ENCODE results near the gene AP3S1.
"Not testable (repeated sequence)": the region's sequence is repeated elsewhere in the genome, so short reads cannot be mapped to it uniquely, and the experiment has no call there.

AP3S1 gene

DNA sequence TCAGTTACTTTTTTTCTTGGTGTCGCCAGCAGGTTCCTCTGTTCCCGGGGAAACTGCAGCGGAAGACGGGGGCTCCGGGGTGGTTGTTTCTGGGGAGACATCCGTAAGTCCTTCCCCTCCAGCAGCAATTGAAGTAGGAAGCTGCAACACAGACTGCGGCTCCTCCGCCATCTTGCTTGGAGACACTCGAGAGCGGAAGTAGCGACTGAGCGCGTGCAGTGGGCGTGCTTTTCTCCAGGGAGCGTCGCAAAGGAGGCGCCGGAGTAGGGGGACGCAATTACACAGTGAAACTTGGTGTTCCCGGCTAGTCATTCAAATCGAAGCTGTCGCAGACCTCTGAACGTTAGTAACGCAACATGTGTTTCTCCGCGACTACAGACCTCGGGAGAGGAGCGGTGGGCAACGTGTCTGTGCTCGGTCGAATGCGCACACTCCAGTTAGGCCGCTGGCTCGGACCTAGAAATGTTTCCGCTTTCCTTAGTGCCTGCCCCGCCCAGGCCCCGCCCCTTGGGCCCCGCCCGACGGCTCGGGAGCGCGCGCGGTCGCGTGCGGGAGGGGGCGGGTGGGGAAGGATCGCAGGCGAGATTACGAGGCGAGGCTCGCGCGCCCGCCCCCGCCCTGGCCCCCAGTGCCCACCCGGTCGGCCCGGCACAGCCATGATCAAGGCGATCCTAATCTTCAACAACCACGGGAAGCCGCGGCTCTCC, at the start of gene AP3S1, which contains the start of gene ATG12:
Gene AP3S1, plus strand, starts transcription at position 554 of the 707 bp plus-strand sequence. Its CDS starts 103 bp downstream, at position 657.
Gene ATG12, minus strand, starts transcription at position 184 of the 707 bp plus-strand sequence. Its CDS starts 13 bp downstream, at position 171.
- peak; percentile 85 for DNase-seq

DNA sequence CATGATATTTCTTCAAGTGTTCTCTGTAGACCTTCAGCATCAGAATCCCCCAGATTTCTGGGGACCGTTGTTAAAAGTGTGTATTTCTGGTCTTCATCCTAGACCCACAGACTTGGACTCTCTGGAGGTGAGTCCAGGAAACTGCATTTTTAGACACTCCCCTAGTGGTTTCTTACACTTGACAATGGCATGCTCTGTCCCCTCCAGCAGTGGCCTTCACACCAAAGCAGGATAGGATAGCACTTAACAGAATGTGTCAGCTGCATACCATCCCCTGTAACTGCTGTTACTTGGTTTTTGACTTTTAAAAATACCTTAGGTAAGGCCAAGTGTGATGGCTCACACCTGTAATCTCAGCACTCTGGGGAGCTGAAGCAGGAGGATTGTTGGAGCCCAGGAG, 46.0 kb upstream of the AP3S1 start:
- no peak for DNase-seq

DNA sequence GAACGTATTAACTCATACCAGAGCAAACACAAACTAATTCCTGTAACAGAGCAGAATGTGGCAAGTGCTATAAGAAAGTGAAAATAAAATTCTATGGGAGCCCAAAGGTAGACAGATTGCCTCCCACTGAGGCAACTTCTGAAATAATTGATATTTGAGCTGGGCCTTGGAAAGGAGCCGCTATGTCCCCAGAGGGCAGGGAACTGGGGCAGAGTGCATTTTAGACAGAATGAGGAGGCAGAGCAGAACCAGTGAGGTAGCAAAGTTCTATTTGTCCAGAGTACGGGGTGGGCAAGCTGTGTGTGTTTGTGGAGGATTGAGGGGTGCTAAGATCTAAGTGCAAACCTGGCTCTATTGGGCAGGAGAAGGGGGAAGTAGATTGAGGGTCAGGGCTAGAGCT, 45.1 kb upstream of the AP3S1 start:
- DNase-seq = no peak

DNA sequence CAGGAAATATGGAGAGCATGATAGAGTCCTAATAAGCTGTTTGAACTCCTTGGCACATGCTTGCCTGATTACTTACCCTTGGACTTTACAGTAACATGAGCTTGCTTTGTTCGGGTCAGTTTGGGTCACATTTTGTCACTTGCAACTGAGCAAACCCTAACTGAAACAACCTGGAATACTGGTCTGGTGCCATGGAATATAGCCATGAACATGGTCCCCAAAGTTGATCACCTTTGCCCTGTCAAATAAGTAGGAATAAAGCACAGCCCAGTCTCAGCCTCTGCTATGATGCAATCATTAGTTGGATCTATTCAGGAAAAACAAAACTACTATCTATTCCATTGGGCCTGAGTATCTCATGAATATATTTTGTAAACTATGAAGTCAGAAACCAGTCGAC, 43.5 kb upstream of the AP3S1 start:
- no peak for DNase-seq

DNA sequence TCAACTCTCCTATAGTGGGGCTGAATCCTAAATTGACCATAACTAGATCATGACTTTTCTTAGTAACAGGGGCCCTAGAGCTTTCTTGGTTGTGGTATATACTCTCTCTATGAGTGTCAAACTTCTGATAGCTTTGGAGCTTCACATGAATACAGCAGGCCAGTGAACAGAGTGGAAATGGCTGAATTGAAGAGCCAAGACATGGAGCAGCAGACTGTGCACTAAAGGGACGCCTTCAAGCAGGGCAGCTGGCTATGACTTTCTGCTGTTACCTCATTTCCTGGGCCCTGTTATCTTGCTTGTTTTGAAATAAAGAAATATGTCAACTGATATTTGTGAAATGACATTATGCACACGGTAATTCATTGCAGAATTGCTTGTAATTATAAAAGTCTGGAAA, 41.6 kb upstream of the AP3S1 start:
- DNase-seq = no peak

DNA sequence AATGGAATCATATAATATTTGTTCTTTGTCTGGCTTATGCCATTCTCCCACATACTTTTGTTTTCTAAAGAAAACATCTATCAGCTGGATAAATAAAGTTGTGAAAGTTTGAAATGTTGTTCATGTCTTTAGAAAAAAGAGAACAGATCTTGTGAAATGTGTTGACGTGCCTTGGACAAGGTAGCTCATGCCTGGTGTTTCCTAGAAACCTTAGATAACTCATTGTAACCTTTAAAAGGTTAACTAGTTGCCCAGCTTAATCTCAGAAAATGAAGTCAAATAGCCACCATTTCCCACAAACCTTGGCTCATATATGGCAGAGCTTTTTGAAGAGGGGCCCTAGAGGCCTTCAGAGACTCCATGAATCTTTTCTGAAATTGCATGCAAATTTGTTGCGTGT, 40.6 kb upstream of the AP3S1 start:
- DNase-seq = no peak

DNA sequence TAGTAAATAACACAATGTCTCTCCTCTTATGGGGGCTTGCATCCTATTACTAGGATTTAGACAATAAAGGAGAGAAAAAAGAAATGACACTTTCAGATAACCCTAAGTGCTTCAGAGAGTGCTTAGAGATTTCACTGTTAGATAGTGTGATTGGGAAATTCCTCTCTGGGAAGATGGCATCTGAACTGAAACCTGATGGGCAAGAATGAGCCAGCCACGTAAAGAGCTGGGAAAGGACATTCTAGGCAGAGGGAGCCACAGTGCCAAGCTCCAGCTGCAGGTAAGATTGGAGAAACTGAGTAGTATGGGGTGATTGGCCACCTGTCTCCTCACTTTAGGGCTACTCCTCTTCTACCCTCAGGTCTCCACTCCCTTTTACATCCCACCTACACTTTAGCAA, 39.8 kb upstream of the AP3S1 start:
- DNase-seq = no peak

DNA sequence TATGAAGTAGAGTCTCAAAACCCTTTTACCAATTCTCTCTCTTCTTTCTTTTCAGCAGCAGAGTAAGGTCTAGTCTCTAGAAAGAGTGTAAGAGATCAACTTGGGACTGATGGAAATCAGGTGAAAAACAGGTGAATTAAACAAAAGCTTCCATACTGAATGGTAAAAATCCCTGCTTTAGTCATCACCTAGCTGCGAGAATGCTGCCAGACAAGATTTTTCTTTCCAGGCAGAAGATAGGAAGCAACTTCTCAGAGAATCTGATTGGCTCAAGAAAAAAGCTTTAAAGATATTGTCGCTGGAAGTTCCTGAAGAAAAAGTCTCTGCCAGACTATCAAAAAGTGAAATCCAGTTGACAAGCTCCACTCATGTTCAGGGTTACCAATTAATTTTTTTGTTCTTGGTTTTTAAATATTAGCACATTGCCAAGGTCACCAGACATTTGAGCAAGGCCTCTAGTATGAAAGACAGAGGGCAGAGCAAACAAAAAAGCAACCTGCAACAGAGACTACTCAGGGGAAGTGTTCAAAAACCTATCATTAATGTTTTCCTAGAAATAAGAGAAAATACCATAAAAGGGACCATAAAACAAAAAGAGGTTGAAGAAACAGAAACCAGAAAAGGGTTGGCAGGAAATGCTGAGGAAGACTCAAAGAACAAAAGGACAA, 34.6 kb upstream of the AP3S1 start:
- no peak for DNase-seq

DNA sequence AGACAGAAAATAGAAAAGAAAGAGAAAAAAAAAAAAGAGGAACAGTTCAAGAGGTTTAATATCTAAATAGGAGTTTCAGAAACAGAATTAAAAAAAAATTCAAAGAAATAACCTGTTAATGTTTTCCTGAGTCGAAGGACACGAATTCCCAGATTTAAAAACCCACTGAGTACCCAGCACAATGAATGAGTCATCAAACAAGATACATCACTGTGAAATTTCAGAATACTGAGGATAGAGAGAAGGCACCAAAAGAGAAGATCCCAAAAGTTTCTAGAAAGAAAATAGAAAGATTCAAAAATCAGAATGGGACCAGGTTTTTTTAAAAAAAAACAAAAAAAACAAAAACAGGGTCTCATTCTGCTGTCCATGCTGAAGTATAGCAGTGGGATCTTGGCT, 34.1 kb upstream of the AP3S1 start:
- DNase-seq = no peak

DNA sequence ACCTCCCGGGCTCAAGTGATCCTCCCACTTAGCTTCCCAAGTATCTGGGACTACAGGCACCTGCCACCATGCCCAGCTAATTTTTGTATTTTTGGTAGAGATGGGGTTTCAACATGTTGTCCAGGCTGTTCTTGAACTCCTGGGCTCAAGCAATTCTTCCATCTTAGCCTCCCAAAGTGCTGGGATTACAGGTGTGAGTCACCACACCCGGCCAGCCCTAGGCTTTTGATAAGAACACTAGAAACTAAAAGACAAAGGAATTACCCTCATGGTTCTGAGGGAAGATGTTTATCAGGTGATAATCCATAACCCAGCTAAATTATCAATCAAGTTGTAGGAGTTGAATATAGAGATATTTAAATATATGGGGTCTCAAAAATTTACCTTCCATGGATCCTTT, 33.7 kb upstream of the AP3S1 start:
- DNase-seq = not testable (repeated sequence)

DNA sequence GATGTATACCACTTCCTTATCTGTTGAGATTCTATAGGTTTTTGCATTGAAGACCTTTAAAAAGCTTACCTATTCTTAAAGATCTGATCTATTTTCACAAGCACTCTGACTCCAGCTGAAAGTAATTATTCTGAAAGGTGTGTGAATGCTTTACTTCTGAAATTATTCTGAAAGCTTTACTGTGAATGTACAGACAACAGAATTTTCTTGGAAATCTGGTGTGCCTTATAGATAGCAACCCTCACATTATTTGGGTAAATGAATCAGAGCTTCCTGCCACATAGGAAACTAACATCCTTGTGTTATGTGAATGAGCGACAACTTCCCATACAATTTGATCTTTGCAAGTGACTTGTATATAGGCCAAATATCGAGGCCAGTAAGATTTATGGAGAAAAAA, 31.8 kb upstream of the AP3S1 start:
- no peak for DNase-seq

DNA sequence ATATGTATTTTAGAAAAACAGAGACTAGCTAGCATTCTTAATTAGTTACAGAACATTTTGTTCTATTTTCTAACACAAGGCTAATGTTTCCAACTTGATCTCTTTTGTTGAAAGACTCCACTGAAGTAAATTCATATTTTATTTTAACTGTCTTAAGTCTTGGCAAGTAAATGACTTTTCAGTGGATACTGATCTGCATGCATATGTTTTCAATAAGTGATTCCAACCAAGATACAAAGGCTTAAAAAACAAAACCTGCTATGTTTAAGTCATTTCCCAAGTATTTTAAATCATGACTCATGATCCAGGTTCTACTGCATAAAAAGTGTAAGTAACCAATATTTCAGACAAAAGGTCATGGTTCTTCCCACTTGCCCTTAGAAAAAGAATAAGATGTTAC, 31.0 kb upstream of the AP3S1 start:
- no peak for DNase-seq

DNA sequence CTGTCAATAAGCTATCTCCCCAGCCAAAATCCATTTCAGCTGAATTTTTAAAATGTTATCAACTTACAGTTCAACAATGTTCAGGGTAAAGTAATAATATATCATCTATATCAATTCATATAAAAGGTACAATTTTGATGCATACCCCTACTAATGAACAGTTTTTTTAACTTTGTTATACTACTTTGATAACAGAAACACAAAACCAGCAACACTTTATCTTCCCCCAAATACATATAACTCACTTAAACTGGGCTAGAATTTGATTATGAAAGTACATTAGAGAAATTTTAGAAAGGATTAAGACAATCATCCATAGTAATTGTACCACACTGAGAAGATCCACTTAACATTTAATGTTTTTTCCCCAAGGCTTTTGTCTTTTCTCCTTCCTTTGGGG, 30.3 kb upstream of the AP3S1 start:
- DNase-seq = no peak

DNA sequence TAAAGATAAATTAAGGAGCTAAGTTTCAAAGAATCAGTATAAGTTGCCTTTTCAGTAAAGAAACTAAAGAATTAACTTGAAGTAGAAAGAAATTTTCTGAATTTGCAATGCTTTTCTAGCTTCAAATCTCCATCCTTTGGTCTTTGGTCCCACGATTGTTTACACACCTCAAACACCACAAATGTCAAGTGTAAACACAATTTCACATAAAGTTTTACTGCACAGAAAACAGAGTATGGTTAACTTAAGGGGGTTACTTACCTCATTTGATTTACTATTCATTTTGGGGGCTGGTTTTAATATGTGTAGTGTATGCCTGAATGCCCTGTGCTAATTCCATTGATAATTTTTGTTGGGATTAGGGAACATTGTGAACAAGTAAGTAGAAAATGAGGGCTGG, 29.4 kb upstream of the AP3S1 start:
- DNase-seq = no peak

DNA sequence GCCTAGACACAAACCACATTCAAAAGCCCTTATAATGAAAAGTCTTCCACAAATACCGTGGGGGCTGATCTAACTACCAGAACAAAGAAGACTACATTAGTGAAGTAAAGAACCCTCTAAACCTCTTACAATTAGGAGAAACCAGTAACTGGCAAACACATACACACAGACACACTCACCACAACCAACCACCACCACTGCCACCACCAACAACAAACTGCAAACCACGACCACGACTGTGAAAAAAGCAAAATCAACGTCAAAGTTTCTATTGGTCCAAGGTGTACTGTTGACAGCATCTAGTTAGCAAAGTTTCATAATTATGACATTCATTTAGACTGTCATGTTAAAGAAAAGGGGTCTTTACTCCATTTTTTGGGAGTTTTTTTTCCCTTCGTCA, 28.0 kb upstream of the AP3S1 start:
- DNase-seq = no peak

DNA sequence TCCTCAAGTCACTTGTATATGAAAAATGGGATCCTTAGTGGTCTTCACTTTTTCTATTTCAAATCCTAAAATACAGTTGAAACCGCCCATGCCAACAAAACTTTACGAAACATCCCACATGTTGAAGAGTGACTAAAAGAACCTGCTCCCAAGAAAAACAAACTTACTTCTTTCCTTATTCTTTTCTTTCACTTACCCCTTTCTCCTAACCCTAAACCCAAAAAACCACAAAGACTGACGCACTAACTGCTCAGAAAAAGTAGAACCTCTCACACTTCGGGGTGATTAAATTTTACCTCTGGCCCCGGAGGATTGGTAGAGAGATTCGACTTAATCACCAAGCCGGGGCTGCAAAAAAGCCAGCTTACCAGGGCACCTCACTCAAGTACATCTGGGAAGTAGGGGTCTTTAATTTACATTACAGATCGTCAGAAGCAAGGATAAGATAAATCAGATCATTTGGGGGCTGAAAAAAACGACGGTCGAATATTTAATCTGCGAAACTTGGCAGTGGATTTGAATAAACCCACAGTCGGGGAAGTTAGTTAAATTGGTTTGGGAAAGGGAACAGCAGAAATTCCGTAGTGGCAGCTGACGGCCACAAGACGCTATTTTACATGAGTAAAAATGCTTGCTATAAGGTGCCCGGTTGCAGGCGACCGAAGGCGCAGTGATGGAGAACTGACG, 26.6 kb upstream of the AP3S1 start:
- no peak for DNase-seq

DNA sequence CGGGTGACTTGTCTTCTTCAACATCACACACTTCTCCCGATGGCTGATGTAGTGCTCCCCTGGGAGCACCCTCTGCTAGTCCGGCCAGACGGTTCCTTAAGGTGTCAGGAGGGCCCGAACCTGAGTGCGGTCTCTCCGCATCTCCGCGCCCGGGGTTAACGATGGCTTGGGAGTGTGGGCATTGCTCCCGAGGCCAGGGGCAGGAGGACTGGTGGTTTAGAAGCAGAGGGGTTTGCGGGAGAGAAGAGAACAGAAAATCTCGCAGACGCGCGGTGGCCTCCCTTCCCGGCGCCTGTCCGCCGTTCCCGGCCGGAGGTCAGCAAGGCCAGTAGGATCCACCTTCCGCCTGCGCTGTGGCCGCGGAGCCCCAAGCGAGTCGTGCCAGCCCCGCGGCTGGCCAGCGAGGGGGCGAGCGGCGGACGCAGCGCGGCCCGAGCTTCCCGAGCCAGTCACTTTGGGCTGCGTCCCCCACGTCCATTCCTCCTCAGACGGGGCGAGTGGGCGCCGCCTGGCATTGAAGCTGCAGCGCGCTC, 26.0 kb upstream of the AP3S1 start:
- DNase-seq = peak; percentile 55

DNA sequence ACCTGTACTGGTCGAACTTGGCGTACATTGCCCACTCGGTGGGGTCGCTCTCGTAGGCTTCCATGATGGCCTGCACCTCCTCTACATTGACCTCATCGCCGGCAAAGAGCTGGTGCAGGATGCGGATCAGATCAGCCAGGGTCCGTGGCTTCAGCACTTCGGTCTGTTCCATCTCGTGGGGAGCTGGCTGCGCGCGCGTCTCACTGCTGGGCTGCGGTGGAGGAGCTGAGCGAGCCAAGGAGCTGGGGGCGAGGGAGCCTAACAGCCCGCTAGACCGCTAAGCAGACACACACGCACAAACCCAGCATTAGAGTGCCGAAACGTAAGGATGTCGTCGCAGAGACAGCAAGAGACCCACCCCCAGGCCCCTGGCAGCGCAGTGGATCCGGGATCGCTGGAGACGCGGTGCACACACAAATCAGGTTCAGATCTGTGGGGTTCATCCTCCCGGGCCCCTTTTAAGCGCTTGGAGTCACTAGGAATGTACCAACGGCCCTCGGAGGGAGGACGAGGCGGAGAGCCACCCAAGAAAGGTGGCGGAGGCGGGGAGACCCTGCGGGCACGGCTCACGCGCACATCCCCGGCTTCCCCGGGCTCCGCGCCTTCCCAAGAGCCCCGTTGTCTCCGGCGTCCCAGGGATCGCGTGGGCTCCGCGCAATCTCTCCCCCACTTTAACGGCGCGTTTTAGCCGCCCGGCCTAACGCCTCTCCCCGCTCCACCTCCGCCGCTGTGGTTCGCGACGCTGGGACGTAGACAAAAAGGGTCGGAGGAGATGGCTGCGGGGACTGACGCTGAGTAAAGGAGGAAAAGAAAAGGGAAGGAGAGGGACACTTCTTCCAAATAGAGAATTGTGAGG, 25.3 kb upstream of the AP3S1 start, which contains the start of gene CDO1:
Gene CDO1, minus strand, starts transcription at position 434 of the 856 bp plus-strand sequence. Its CDS starts 262 bp downstream, at position 172.
- DNase-seq = peak; percentile 82

DNA sequence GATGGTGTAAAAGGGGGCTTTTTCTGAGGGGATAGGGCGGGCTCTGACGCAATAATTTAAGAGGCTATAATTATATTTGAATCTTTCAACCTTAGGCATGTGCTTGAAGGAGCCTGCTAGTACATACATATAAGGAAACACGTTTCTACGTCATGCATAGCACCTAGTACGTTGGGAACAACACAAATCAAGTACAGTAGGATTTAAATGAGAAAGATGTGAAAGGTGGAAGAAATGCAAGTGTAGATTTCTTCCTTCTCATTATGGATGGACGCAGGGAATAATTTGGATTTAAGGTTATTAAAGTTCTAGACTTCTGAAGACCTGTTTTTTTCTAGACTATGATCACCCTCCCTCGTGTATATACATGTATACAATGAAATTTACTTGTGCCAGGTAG, 24.3 kb upstream of the AP3S1 start:
- peak; percentile 2 for DNase-seq

DNA sequence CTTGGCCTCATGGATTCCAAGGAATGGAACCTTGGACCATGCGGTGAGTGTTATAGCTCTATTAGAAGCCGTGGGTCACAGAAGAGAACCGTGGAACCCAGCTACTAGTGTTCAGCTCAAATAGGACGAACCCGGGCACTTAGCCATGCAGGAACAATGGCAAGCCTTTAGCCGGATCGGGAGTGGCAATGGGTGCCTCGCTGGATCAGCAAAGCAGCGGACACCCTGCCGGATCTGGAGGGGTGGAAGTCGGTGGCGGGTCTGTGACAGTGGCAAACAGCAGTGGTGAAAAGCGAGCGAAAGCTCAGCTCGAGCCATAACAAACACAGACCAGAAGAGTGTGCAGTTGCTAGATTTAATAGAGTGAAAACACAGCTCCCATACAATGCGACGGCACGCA, 22.9 kb upstream of the AP3S1 start:
- peak; percentile 75 for DNase-seq

DNA sequence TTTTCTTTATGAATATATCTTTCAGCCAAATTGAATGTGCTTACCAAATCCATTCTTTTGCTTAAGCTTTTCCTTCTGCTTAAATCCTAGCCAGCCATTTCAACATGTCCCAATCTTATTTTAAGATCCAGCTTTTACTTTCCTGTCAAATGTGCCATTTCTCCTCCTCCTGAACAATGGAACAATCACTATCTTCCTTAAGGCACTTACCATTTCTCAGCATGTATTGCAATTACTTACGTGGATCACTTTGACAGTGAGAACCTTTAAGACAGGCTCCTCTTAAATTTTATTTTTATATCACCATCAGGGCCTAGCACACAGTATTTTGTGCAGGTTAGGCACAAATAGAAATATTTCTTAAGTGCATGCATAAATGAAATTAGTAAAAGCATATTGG, 20.9 kb upstream of the AP3S1 start:
- DNase-seq = no peak

DNA sequence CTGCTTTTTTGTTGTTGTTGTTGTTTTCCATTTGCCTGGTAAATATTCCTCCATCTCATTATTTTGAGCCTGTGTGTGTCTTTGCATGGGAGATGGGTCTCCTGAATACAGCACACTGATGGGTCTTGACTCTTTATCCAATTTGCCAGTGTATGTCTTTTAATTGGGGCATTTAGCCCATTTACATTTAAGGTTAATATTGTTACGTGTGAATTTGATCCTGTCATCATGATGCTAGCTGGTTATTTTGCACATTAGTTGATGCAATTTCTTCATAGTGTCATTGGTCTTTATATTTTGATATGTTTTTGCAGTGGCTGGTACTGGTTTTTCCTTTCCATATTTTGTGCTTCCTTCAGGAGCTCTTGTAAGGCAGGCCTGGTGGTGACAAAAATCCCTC, 16.8 kb upstream of the AP3S1 start:
- DNase-seq = not testable (repeated sequence)

DNA sequence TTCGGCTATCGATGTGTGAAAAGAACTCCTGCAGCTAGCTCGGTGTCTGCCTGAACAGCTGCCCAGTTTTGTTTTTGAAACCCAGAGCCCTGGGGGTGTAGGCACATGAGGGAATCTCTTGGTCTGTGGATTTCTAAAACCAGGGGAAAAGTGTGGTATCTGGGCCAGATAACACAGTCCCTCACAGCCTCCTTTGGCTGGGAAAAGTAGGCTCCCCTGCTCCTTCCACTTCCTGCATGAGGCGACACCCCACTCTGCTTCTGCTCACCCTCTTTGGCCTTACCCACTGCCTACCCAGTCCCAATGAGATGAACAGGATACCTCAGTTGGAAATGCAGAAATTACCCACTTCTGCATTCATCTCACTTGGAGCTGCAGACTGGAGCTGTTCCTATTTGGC, 15.8 kb upstream of the AP3S1 start:
- DNase-seq = no peak
